Mesenchymal stem cell (in vitro differentiated cells and primary cell): Measurements from ENCODE around the gene ARPC5.
"Not testable (repeated sequence)": the region's sequence is repeated elsewhere in the genome, so short reads cannot be mapped to it uniquely, and the experiment has no call there.

ENCODE experiments used
- DNase-seq: peaks from one replicate; pipeline ENCODE4 v3.0.0-alpha.2; 2013
- H2AFZ ChIP-seq: one replicate; pipeline ENCODE4 v1.6.1; 2013; ENCODE audit warnings: low read depth, mild to moderate bottlenecking, control low read depth, inconsistent platforms, low read length, moderate library complexity
- H2AK5ac ChIP-seq: 2 replicates; pipeline ENCODE4 v1.6.1; 2013; ENCODE audit warnings: low read length, moderate library complexity, mild to moderate bottlenecking, inconsistent platforms; ENCODE audit not compliant: severe bottlenecking
- H2BK120ac ChIP-seq: one replicate; pipeline ENCODE4 v1.6.1; 2013; ENCODE audit warnings: low read depth, mild to moderate bottlenecking, inconsistent platforms, low read length, moderate library complexity
- H2BK12ac ChIP-seq, 2 experiments: one replicate each; pipeline ENCODE4 v1.6.1; 2013; ENCODE audit warnings: inconsistent platforms in 2 of 2, low read length in 2 of 2, mild to moderate bottlenecking in 2 of 2, moderate library complexity in 2 of 2, control low read depth in 1 of 2
- H2BK15ac ChIP-seq: one replicate; pipeline ENCODE4 v1.6.1; 2013; ENCODE audit warnings: mild to moderate bottlenecking, low read depth, inconsistent platforms; ENCODE audit not compliant: poor library complexity, severe bottlenecking
- H2BK5ac ChIP-seq: 2 replicates; pipeline ENCODE4 v1.6.1; 2013; ENCODE audit warnings: low read depth, mild to moderate bottlenecking, low read length, control low read depth, inconsistent platforms; ENCODE audit not compliant: poor library complexity, severe bottlenecking
- H3K14ac ChIP-seq, 2 experiments: one replicate each; pipeline ENCODE4 v1.6.1; 2013; ENCODE audit warnings: inconsistent platforms in 2 of 2, low read length in 2 of 2, control low read depth in 1 of 2, mild to moderate bottlenecking in 1 of 2, moderate library complexity in 1 of 2
- H3K18ac ChIP-seq, 2 experiments: one replicate each; pipeline ENCODE4 v1.6.1; 2013; ENCODE audit warnings: inconsistent platforms in 2 of 2, low read length in 2 of 2, control low read depth in 1 of 2, low read depth in 1 of 2, mild to moderate bottlenecking in 1 of 2
- H3K23ac ChIP-seq, 2 experiments: one replicate each; pipeline ENCODE4 v1.6.1; 2013; ENCODE audit warnings: inconsistent platforms in 2 of 2, low read length in 2 of 2, mild to moderate bottlenecking in 2 of 2, moderate library complexity in 2 of 2, control low read depth in 1 of 2
- H3K27ac ChIP-seq: 2 replicates; pipeline ENCODE4 v1.5.1; 2013; ENCODE audit warnings: mild to moderate bottlenecking, moderate library complexity, low read length, control low read depth, inconsistent platforms; ENCODE audit not compliant: poor library complexity, severe bottlenecking
- H3K27me3 ChIP-seq, 2 experiments: 2 replicates each; pipeline versions ENCODE4 v1.6.1 to v1.7.0; 2013; ENCODE audit warnings: low read length in 2 of 2, mild to moderate bottlenecking in 2 of 2, moderate library complexity in 2 of 2, control low read depth in 1 of 2, inconsistent platforms in 1 of 2; ENCODE audit not compliant: control insufficient read depth in 1 of 2, insufficient read depth in 1 of 2
- H3K36me3 ChIP-seq, 2 experiments: 2 replicates each; pipeline versions ENCODE4 v1.6.1 to v1.7.0; 2013; ENCODE audit warnings: low read length in 2 of 2, control low read depth in 1 of 2, inconsistent platforms in 1 of 2, low read depth in 1 of 2, mild to moderate bottlenecking in 1 of 2; ENCODE audit not compliant: insufficient read depth in 2 of 2, control insufficient read depth in 1 of 2
- H3K4ac ChIP-seq, 2 experiments: one replicate each; pipeline ENCODE4 v1.6.1; 2013; ENCODE audit warnings: inconsistent platforms in 2 of 2, low read length in 2 of 2, mild to moderate bottlenecking in 2 of 2, moderate library complexity in 2 of 2, control low read depth in 1 of 2, low read depth in 1 of 2
- H3K4me1 ChIP-seq: 2 replicates; pipeline ENCODE4 v1.6.1; 2013; ENCODE audit warnings: low read depth, low read length, control low read depth; ENCODE audit not compliant: control insufficient read depth, insufficient read depth
- H3K4me2 ChIP-seq: 2 replicates; pipeline ENCODE4 v1.6.1; 2013; ENCODE audit warnings: low read length, mild to moderate bottlenecking, inconsistent platforms; ENCODE audit not compliant: poor library complexity, severe bottlenecking
- H3K4me3 ChIP-seq, 2 experiments: 2 replicates each; pipeline versions ENCODE4 v1.5.1 to v1.7.0; 2013; ENCODE audit warnings: low read length in 2 of 2, mild to moderate bottlenecking in 2 of 2, control low read depth in 1 of 2, low read depth in 1 of 2; ENCODE audit not compliant: insufficient read depth in 1 of 2
- H3K79me1 ChIP-seq: replicated peaks from 2 replicates; pipeline ENCODE4 v1.6.1; 2013; ENCODE audit warnings: mild to moderate bottlenecking, control low read depth, low read length, inconsistent platforms; ENCODE audit not compliant: poor library complexity, severe bottlenecking
- H3K9ac ChIP-seq: 2 replicates; pipeline ENCODE4 v1.7.0; 2013; ENCODE audit warnings: mild to moderate bottlenecking, low read length, moderate library complexity
- H3K9me3 ChIP-seq: 2 replicates; pipeline ENCODE4 v1.7.0; 2013; ENCODE audit warnings: mild to moderate bottlenecking, low read length; ENCODE audit not compliant: control insufficient read depth
- H4K8ac ChIP-seq: one replicate; pipeline ENCODE4 v1.6.1; 2013; ENCODE audit warnings: inconsistent platforms, mild to moderate bottlenecking, low read length, moderate library complexity
- H4K91ac ChIP-seq: one replicate; pipeline ENCODE4 v1.6.1; 2013; ENCODE audit warnings: mild to moderate bottlenecking, low read length, inconsistent platforms
- WGBS: methylation state at CpG from one replicate; pipeline ENCODE4 v1.1.7; 2013; ENCODE audit warnings: mixed read lengths; 5-methylcytosine and 5-hydroxymethylcytosine counted together

ARPC5 gene

DNA sequence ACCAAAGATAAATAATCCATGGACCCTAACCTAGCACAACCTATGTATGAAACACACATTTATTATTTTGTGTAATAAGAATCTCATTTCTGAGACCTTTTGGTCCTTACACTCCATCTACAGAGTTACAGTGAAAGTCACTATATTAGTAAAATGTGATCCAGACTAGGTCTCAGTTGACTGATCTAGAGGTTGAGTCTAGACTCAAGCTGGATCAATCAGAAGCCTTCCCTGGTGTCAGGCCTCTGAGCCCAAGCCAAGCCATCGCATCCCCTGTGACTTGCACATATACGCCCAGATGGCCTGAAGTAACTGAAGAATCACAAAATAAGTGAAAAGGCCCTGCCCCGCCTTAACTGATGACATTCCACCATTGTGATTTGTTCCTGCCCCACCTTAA lies 22.6 kb downstream of the ARPC5 start:
- not testable (repeated sequence) for H3K4me3 ChIP-seq, DNase-seq, H2BK12ac ChIP-seq, H3K4me2 ChIP-seq, H3K14ac ChIP-seq, H3K23ac ChIP-seq, H3K9ac ChIP-seq, H3K27me3 ChIP-seq, H4K8ac ChIP-seq, H2BK5ac ChIP-seq, H3K4me1 ChIP-seq, H2AK5ac ChIP-seq, H3K27ac ChIP-seq, H3K18ac ChIP-seq, H3K79me1 ChIP-seq, H2BK15ac ChIP-seq, H3K9me3 ChIP-seq, H2AFZ ChIP-seq, H4K91ac ChIP-seq, H2BK120ac ChIP-seq, H3K36me3 ChIP-seq, H3K4ac ChIP-seq
- 97% methylated on average over 3 of the region's 3 CpGs for WGBS

DNA sequence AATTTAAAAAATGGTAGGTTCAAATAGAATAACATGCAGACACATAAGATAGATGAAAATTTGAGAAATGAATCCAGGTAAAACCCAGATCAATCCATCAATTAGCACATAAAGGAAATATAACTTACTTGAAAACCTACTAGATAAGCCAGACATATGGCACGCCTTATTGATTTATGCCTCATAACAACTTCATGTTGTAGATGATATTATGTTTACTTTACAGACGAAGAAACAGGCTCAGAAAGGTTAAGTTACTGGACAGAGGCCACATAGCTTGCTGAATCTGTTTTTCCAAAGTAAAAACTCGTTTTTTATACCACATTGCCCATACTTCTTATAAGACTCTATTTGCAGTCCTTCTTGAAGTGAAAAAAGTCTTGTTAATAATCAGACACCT lies 23.2 kb downstream of the ARPC5 start:
- Histone ChIP-seq H4K91ac (no peak overlapping the region), H2BK120ac (no peak overlapping the region), H3K18ac (no peak overlapping the region), H2AFZ (no peak overlapping the region), H2AK5ac (no peak overlapping the region), H3K9me3 (no peaks in the 10 kb centered on the region), H3K27me3 (no peaks in the 10 kb centered on the region), H3K36me3 (no peaks in the 10 kb centered on the region), H3K4me1 (no peaks in the 10 kb centered on the region), H2BK12ac (no peak overlapping the region), H3K27ac (no peak overlapping the region), H2BK15ac (no peak overlapping the region), H3K14ac (no peak overlapping the region), H2BK5ac (no peak overlapping the region), H3K9ac (no peak overlapping the region), H4K8ac (no peak overlapping the region), H3K23ac (no peak overlapping the region), H3K4me2 (no peak overlapping the region), H3K79me1 (no peaks in the 10 kb centered on the region), H3K4ac (no peak overlapping the region), H3K4me3 (no peak overlapping the region)
- DNase-seq: no peak
- no CpG with 5 or more reads among the region's 3 CpGs for WGBS

DNA sequence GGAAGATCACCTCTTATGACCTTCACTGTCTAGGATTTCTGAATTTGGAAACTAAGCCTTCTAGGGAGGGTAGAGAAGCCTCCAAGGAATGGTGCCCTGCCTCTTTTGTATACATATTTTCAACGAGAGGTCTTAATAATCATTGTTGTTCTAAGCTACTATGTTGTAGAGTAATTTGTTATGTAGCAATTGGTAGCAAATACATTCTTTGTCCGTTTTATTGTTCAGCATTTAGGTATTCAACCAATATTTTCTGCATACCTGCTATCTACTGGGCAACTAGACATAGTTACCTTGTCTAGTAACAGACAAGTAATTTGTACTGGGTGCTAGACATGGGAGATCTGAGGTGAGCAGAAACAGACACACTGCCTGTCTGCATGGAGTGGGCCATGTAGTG lies 24.6 kb downstream of the ARPC5 start:
- H3K9me3 ChIP-seq: no peaks in the 10 kb centered on the region

DNA sequence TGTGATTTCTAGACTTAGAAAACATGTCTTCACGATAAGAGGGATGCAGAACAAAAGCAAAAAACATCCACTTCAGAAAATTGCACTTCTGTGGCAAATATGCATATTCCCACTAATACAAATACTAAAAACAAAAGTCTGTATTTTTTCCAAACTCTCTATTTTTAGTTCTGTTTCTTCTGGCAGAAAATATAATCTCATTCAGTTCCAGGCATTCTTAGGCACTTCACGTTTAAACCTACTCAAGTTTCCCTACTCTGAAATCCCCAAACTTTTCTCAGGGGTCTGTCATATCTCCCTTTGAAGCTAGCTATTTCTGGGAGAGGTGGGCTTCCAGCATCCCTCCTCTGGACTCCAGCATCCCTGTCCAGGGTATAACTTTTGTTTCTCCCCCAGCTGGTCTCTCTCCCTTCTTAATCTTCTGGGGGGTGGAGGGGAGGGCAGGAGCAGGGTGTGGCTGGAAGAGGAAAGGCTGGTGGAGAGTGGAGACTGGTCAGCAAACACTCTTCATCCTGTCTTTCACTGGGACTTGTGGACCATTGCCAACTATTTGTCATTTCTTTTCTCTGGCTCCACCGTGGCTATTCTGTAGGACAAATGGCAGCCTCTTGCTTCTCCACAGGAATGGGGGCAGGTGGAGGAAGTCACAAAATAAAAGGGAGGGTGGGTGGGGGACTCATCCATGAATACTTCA lies 25.7 kb downstream of the ARPC5 start:
- Histone ChIP-seq H3K4me3 (peak overlapping the region in 1 of 2 experiments; percentile 6), H3K4me1 (peaks cover 5% of the 10 kb centered on the region), H3K4ac (no peak overlapping the region), H2BK12ac (no peak overlapping the region), H2AK5ac (no peak overlapping the region), H3K27me3 (no peaks in the 10 kb centered on the region), H3K36me3 (no peaks in the 10 kb centered on the region), H3K79me1 (no peaks in the 10 kb centered on the region), H3K14ac (no peak overlapping the region), H2BK120ac (no peak overlapping the region), H3K27ac (no peak overlapping the region), H3K23ac (no peak overlapping the region), H3K9me3 (no peaks in the 10 kb centered on the region), H3K4me2 (no peak overlapping the region), H2AFZ (no peak overlapping the region), H3K18ac (no peak overlapping the region), H2BK15ac (no peak overlapping the region), H3K9ac (peak overlapping the region; percentile 85), H4K91ac (no peak overlapping the region), H4K8ac (no peak overlapping the region), H2BK5ac (no peak overlapping the region)
- DNase-seq: no peak
- WGBS: 73% methylated on average over 3 of the region's 3 CpGs

More for the DNA sequence above, 24.6 kb downstream of the ARPC5 start:
- H3K27me3 ChIP-seq: no peaks in the 10 kb centered on the region
- 80% methylated on average over 1 of the region's 2 CpGs for WGBS
- no peak overlapping the region for H2AFZ ChIP-seq
- no peak overlapping the region for H3K9ac ChIP-seq
- H2AK5ac ChIP-seq: no peak overlapping the region
- no peak overlapping the region for H3K27ac ChIP-seq
- H2BK5ac ChIP-seq: no peak overlapping the region
- no peak overlapping the region for H4K91ac ChIP-seq
- H3K4me1 ChIP-seq: no peaks in the 10 kb centered on the region
- no peak overlapping the region for H3K14ac ChIP-seq
- H3K4me2 ChIP-seq: no peak overlapping the region
- H2BK15ac ChIP-seq: no peak overlapping the region
- no peaks in the 10 kb centered on the region for H3K36me3 ChIP-seq
- H3K4ac ChIP-seq: no peak overlapping the region
- H3K18ac ChIP-seq: no peak overlapping the region
- H2BK120ac ChIP-seq: no peak overlapping the region
- H4K8ac ChIP-seq: no peak overlapping the region
- no peak overlapping the region for H3K23ac ChIP-seq
- H2BK12ac ChIP-seq: no peak overlapping the region
- H3K79me1 ChIP-seq: no peaks in the 10 kb centered on the region
- DNase-seq: no peak
- no peak overlapping the region for H3K4me3 ChIP-seq
